Measurements from ENCODE around the gene MFAP3.

DNA sequence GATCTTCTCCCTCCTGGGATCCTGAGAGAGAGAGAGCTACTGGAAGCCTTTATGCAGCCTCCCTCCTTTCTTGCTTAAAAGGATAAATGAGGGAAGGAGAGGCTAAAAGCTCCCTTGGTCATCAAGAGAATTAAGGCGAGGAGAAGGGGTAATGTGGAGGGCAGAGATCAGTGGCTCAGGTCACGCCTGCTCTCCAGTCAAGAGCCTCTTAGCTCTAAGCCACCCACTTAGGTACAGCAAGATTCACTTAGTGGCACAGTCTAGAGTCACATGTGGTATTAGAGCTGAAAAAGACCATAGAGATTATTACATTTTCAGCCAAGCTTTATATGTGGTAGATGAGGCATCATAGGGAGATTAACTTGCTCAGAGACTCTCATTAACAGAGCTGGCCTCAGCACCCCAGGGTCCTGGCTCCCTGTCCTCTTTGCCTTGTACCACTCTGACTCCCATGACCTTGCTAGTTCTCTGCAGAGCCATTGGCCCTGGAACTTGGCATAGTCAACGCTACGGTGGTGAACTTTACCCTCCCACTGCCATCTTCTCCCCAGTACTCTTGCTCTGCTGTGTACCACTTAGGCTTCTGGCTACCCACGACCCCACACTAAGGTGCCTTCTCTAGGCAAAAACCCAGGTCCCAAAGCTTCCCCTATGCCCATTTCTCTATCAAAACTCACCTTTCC is 37.6 kb downstream of the MFAP3 start:
- TF ChIP-seq, protein P1, sequence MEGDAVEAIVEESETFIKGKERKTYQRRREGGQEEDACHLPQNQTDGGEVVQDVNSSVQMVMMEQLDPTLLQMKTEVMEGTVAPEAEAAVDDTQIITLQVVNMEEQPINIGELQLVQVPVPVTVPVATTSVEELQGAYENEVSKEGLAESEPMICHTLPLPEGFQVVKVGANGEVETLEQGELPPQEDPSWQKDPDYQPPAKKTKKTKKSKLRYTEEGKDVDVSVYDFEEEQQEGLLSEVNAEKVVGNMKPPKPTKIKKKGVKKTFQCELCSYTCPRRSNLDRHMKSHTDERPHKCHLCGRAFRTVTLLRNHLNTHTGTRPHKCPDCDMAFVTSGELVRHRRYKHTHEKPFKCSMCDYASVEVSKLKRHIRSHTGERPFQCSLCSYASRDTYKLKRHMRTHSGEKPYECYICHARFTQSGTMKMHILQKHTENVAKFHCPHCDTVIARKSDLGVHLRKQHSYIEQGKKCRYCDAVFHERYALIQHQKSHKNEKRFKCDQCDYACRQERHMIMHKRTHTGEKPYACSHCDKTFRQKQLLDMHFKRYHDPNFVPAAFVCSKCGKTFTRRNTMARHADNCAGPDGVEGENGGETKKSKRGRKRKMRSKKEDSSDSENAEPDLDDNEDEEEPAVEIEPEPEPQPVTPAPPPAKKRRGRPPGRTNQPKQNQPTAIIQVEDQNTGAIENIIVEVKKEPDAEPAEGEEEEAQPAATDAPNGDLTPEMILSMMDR (IDR thresholded peaks at IDR 0.05): no peak
- TF ChIP-seq POLR2A (IDR thresholded peaks at IDR 0.05): no peak

All from lower leg skin (tissue), 3 donors.